ENCODE measurements around the gene LIPF.
"Not testable (repeated sequence)": the region's sequence is repeated elsewhere in the genome, so short reads cannot be mapped to it uniquely, and the experiment has no call there.

Gene LIPF

GRCh38 chr10:88680958-88681357 lies 16.7 kb downstream of the LIPF start:
- no peak for DNase-seq

- no peak for DNase-seq
Observed at GRCh38 chr10:88682491-88682890, 18.2 kb downstream of the LIPF start.

- DNase-seq: no peak
Observed at GRCh38 chr10:88687853-88688467, 23.7 kb downstream of the LIPF start.

GRCh38 chr10:88689366-88689765 lies 25.1 kb downstream of the LIPF start:
- DNase-seq: no peak

- DNase-seq: no peak
Observed at GRCh38 chr10:88693392-88694020, 29.3 kb downstream of the LIPF start.

GRCh38 chr10:88702848-88703597 lies 38.8 kb downstream of the LIPF start:
- DNase-seq: no peak

- no peak for DNase-seq
Observed at GRCh38 chr10:88705958-88706357, 41.7 kb downstream of the LIPF start, which contains the start of gene LIPK. Gene LIPK, plus strand, starts transcription at chr10:88706249. Its CDS starts 18,295 bp downstream, at chr10:88724544.

GRCh38 chr10:88707429-88708155 lies 43.4 kb downstream of the LIPF start:
- DNase-seq: no peak

GRCh38 chr10:88709361-88709760 lies 45.1 kb downstream of the LIPF start:
- not testable (repeated sequence) for DNase-seq

GRCh38 chr10:88715517-88715916 lies 51.3 kb downstream of the LIPF start:
- DNase-seq: no peak

- no peak for DNase-seq
Observed at GRCh38 chr10:88721392-88721791, 57.1 kb downstream of the LIPF start.

GRCh38 chr10:88725798-88726197 lies 61.6 kb downstream of the LIPF start:
- no peak for DNase-seq

- DNase-seq: no peak
Observed at GRCh38 chr10:88728107-88728763, 64.0 kb downstream of the LIPF start.
